HG02763 (cell line): ENCODE data around the gene TICAM1.
"Not testable (repeated sequence)": the region's sequence is repeated elsewhere in the genome, so short reads cannot be mapped to it uniquely, and the experiment has no call there.

ENCODE experiments used
- ATAC-seq: cut with Tn5 transposase; IDR thresholded peaks from one replicate; pipeline ENCODE4 v1.9.1; 2021; ENCODE audit warnings: mild to moderate bottlenecking, moderate library complexity; ENCODE audit not compliant: unreplicated experiment

The TICAM1 gene

DNA sequence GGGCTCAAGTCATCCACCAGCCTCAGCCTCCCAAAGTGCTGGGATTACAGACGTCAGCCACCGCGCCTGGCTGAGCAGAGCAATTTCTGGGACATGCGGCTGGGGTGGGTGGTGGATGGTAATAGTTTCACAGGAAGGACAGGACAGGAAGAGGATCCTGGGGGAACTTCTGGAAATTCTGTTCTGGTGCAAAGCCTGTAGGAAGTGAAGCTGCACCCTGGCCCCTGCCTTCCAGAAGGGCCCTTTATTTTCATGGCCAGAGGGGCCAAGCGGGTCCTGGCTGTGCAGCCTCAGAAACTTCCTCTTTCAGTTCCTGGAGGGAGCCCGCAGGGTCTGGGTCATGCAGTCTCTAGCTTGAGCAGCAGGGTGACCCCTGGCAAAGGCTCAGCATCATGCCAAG is 24.3 kb downstream of the TICAM1 start:
- ATAC-seq = no peak

DNA sequence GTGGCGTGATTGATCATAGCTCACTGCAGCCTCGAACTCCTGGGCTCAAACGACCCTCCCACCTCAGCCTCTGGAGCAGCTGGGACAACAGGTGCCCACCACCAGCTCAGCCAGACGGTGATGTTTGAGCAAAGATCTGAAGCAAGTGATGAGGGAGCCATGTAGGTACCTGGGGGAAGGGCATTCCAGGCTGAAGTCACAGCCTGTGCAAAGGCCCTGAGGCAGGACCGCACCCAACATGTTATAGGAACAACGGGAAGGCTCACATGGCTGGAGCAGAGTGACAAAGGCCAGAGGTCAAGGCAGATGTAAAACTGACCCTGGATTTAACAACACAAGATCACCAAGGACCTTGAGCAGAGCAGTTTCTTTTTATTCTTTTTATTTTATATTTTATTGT is 25.1 kb downstream of the TICAM1 start:
- ATAC-seq = no peak

DNA sequence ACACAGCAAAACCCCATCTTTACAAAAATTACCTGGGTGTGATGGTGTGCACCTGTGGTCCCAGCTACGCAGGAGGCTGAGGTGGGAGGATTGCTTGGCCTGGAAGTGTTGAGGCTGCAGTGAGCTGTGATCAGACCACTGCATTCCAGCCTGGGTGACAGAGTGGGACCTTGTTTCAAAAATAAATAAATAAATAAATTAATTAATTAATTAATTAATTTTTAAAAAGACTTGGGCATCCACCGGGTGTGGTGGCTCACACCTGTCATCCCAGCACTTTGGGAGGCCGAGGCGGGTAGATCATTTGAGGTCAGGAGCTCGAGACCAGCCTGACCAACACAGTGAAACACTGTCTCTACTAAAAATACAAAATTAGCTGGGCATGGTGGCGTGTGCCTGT is 26.4 kb downstream of the TICAM1 start:
- ATAC-seq = not testable (repeated sequence)

GRCh38 chr19:4803736-4804695 is 27.5 kb downstream of the TICAM1 start:
- ATAC-seq = no peak

- ATAC-seq = no peak
These were observed 28.8 kb downstream of the TICAM1 start for GRCh38 chr19:4802711-4803110.

DNA sequence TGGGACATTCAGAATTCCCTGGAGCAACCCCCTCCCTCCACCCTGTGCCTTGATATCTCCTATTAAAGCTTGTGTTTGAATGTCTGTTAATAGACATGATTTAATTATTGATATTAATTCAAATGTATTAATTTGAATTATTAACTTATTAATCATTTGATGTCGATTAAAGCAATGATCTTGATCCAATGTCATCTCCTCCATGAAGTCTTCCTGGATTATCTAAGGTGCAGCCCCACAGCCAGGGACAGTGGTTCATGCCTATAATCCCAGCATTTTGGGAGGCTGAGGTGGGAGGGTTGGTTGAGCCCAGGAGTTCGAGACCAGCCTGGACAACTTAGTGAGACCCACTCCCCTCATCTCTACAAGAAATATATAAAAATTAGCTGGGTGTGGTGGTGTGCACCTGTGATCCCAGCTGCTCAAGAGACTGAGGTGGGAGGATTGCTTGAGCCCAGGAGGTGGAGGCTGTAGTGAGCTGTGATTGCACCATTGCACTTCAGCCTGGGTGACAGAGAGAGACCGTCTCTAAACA is 30.4 kb downstream of the TICAM1 start:
- no peak for ATAC-seq

DNA sequence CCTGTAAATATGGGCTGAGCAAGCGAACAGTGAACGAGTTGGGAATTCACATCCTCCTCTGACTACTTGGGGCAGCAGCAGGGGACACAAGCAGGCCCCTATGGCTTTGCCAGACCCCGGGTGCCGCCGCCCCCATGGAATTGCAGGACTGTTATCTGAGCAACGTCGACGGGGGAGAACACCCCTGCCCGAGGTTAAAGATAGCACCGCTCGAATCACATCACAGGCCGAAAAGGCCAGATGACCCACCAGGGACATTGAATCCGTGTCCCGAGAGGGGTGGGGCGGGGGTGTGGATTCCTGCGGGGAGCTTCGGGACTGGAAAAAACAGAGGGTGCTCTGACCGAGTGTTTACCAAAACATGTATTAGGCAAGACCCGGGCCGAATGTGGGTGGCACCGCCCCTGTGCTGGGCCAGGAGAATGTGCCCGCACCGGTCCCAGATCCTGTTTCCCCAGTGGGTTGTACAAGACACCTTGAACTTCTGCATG is 30.9 kb downstream of the TICAM1 start:
- no peak for ATAC-seq

DNA sequence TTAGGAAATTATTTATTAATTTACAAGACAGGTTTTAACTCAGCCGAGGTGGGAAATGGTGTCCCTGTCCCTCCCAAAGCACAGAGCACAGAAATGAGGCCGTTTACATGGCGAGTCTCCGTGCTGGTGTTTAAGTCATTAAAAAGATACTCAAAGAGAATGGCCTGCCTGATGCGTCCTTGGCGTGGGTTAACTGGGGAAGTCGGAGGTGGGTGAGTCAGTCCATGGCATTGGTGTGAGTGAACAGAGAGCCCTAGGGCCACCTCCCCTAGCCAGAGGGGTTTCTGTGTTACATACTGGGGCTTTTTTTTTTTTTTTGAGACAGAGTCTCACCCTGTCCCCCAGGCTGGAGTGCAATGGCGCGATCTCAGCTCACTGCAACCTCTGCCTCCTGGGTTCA is 36.1 kb downstream of the TICAM1 start:
- ATAC-seq = no peak

DNA sequence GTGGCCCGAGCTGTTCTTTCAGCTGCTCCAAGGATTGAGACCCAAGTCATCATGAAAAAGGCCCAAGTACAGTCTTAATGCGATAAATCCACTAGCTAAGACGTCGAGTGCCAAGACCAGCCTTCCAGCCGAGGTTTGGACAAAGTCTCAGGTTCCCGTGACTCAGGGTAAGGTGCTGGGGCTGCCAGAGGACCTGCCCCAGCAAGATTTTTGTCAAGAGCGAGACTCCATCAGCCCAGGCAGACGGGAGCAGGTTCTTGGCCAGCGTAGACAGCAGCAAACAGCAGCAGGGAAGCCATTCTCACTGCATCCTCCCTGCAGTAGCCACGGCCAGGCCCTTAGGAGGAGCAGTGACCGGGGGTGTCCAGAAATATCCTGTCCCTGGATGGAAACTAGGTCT is 36.5 kb downstream of the TICAM1 start:
- no peak for ATAC-seq

GRCh38 chr19:4793278-4793677 is 38.2 kb downstream of the TICAM1 start:
- not testable (repeated sequence) for ATAC-seq

DNA sequence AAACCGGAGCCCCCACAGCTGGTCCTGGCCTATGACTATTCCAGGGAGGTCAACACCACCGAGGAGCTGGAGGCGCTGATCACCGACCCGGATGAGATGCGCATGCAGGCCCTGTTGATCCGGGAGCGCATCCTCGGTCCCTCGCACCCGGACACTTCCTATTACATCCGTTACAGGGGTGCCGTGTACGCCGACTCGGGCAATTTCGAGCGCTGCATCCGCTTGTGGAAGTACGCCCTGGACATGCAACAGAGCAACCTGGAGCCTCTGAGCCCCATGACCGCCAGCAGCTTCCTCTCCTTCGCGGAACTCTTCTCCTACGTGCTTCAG is 38.7 kb downstream of the TICAM1 start:
- not testable (repeated sequence) for ATAC-seq

GRCh38 chr19:4792019-4792865 is 39.3 kb downstream of the TICAM1 start:
- not testable (repeated sequence) for ATAC-seq

- peak; percentile 92 for ATAC-seq
These were observed 40.1 kb downstream of the TICAM1 start, which contains the start of gene FEM1A for GRCh38 chr19:4791183-4792018. TSS of gene FEM1A (plus strand) at chr19:4791734. CDS start at chr19:4791855, 121 bp downstream.

- ATAC-seq = not testable (repeated sequence)
These were observed 45.0 kb downstream of the TICAM1 start for GRCh38 chr19:4786412-4787016.

- no peak for ATAC-seq
These were observed 49.7 kb downstream of the TICAM1 start for GRCh38 chr19:4781801-4782200.

- ATAC-seq = no peak
These were observed 50.7 kb downstream of the TICAM1 start for GRCh38 chr19:4780860-4781259.

DNA sequence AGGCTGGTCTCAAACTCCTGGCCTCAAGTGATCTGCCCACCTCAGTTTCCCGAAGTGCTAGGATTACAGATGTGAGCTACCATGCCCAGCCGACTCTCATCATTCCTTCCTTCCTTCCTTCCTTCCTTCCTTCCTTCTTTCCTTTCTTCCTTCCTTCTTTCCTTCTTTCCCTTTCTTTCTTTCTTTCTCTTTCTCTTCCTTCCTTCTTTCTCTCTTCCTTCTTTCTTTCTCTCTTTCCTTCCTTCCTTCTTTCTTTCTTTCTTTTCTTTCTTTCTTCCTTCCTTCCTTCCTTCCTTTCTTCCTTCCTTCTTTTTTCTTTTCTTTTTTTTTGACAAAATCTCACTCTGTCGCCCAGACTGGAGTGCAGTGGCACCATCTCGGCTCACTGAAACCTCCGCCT is 53.4 kb downstream of the TICAM1 start:
- not testable (repeated sequence) for ATAC-seq

DNA sequence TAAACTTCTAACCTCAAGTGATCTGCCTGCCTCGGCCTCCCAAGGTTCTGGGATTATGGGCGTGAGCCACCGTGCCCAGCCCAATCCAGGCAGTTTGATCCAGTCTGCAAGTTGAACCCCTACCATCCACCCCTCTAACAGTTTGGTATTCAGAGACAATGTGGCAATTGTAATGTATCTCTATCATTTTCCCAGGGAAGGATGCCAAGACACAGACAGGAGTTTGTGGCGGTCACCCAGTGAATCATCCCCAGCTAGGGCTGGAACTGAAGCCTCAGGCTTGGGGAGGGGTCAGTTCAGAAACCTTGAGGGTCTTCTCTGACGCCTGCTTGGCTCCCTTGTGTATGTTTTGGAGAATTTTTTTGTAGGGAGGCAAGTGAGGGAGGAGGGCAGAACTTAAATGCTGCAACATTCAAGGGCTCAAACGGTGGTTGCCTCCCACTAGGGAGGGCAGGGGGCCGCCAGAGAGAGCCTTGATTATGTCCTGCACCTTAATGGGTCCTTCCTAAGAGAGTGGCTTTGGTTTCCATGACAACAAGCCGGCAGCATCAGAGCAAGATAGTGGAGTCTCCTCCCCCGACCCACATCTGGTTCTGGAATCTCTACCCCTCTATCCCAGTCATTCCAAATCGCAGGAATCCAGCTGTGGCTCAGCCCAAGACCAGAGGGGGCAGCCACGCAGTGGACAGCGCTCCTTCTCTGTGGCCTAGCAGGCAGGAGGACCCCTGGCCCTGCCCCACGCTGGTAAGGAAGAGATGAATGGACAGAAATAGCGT is 54.9 kb downstream of the TICAM1 start:
- ATAC-seq = no peak

- no peak for ATAC-seq
These were observed 55.8 kb downstream of the TICAM1 start for GRCh38 chr19:4775627-4776152.
